NAMALWA (cell line): ENCODE results near the gene SPON2.

ENCODE experiments used
- DNase-seq: peaks from one replicate; pipeline ENCODE4 v3.0.0-alpha.2; 2015; ENCODE audit warnings: low spot score

Gene SPON2

GRCh38 chr4:1208970-1209704 is 36.8 kb upstream of the SPON2 start:
- DNase-seq: no peak

- no peak for DNase-seq
Observed at GRCh38 chr4:1208266-1208961, 36.0 kb upstream of the SPON2 start.

- no peak for DNase-seq
Observed at GRCh38 chr4:1207603-1208265, 35.4 kb upstream of the SPON2 start.

- no peak for DNase-seq
Observed at GRCh38 chr4:1207157-1207470, 34.7 kb upstream of the SPON2 start.

- no peak for DNase-seq
Observed at GRCh38 chr4:1206299-1207156, 34.1 kb upstream of the SPON2 start.

- DNase-seq: no peak
Observed at GRCh38 chr4:1205586-1206298, 33.4 kb upstream of the SPON2 start.

- DNase-seq: no peak
Observed at GRCh38 chr4:1204828-1205585, 32.6 kb upstream of the SPON2 start.

- no peak for DNase-seq
Observed at GRCh38 chr4:1204286-1204827, 32.0 kb upstream of the SPON2 start.

- no peak for DNase-seq
Observed at GRCh38 chr4:1203026-1203616, 30.7 kb upstream of the SPON2 start.

- DNase-seq: no peak
Observed at GRCh38 chr4:1202526-1203011, 30.2 kb upstream of the SPON2 start.

GRCh38 chr4:1201851-1202525 is 29.6 kb upstream of the SPON2 start:
- DNase-seq: no peak

GRCh38 chr4:1200425-1201035 is 28.1 kb upstream of the SPON2 start:
- no peak for DNase-seq

- no peak for DNase-seq
Observed at GRCh38 chr4:1199556-1200331, 27.4 kb upstream of the SPON2 start.

GRCh38 chr4:1198098-1198844 is 25.9 kb upstream of the SPON2 start:
- no peak for DNase-seq

- DNase-seq: no peak
Observed at GRCh38 chr4:1196421-1197183, 24.2 kb upstream of the SPON2 start.

- DNase-seq: no peak
Observed at GRCh38 chr4:1195891-1196401, 23.6 kb upstream of the SPON2 start.
